ENCODE results near the gene SMYD3.

SMYD3 gene

GRCh38 chr1:246147524-246148461 is 359.3 kb downstream of the SMYD3 start:
- DNase-seq (ENCODE audit: low read depth in 2 of 2), result no peak

DNA sequence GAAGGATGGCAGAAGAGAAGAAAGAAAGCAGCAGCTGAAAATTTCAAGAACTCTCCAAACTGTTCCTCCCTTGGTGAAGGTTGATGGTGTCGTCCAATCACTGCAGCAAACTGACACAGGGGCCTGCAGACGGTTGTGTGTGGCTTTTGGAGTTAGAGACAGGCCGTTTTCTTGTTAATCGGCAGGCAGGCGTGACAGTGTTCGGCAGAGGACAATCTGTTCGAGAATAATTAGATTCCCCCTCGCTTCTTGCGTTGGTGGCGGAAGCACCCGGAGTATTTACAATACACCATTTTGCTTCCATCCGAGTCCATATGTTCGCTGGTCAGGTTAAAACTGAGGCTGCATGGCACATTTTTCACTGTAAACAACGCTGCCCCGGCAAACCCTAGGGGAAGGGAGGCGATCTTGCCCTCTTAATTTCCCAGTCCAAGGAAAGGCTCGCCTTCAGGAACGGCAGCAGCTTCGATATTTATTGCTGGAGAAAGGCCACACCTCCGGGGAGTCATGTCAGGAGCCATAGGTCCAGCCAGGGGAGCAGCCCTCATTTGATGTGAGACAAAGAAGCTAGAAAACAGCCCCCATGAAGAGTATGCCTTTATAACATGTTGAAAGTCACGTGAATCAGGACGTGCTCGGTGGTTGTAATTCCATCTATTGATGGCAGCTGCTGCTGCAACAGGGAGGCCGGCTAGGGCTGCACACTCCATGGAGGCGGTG is 360.1 kb downstream of the SMYD3 start:
- no peak for DNase-seq (ENCODE audit: low read depth in 2 of 2)

GRCh38 chr1:246145900-246146299 is 361.2 kb downstream of the SMYD3 start:
- no peak for DNase-seq (ENCODE audit: low read depth in 2 of 2)

- DNase-seq (ENCODE audit: low read depth in 2 of 2), result no peak
Observed at GRCh38 chr1:246144931-246145330, 362.1 kb downstream of the SMYD3 start.

DNA sequence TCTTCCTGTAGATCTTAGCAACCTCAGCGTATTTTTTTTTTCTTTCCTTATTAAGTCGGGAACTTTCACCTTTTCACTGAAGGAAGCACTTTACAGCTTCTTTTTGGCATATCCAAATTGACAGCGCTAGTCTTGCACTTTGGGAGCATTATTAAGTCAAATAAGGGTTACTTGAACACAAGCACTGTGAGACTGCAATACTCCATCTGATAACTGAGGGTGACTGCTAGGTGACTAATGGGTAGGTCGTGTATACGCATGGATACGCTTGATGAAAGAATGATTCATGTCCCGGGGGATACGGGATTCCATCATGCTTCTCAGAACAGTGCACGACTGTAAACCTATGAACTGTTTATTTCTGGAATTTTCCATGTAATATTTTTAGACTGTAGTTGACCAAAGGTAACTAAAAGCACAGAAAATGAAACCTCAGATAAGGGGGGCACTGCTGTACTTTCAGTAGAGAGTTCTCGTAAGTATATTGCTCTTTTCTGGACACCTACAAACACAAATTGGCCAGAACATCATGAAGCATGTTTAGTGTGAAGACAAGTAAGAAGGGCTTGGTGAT is 364.7 kb downstream of the SMYD3 start:
- DNase-seq (ENCODE audit: low read depth in 2 of 2), result no peak

DNA sequence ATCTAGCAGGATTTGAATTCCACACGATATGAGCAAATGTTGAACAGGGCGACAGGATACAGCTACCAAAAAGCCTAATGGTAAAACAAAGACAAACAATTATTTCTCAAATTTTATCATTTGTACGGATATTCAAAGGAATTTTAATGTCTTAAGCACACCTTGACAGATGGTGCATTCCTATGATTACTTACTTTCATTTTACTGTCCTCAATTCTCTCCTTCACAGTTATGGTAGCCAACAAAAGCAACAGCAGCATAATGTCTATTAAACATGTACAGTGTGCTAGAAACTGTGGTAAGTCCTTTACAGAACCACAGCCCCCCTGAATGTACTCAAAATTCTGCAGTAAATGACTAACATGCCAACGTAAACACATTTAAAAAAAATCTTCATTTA is 365.8 kb downstream of the SMYD3 start:
- DNase-seq (ENCODE audit: low read depth in 2 of 2), result no peak

DNA sequence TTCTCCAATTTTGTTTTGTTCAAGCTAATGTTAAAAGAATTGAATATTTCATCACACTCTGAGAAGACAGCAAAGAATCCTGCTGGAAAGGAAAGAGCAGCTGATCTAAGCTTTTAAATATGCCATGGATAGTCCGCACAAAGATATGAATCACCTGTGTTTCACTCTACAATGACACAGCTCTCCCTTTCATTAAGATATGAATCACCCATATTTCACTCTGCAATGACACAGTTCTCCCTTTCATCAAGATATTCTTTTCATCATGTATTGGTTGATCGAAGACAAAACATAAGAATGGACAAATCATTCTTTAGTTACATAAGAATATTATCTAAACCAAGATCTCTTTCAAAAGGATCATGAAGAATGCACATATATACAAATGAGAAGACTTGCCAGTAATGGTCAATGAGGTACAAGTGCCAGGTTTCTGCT is 367.3 kb downstream of the SMYD3 start:
- no peak for DNase-seq (ENCODE audit: low read depth in 2 of 2)

GRCh38 chr1:246138781-246139180 is 368.3 kb downstream of the SMYD3 start:
- no peak for DNase-seq (ENCODE audit: low read depth in 2 of 2)

DNA sequence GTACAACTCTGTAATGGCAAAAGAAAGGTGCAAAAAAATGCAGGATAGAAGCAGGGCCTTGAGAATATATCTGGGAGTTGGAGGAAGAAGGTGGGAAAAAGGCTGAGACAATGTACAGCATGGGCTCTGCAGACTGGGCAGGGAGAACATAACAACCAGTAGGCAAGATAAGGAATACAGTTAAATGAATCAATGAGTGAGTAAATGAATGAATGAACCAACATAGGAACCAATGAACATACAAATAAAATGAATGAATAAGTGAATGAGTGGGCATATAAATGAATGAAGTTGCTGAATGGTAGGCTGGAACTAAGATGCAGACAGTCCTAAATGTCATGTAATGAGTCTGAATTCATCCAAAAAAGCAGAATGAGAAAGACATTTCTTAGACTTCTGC is 370.6 kb downstream of the SMYD3 start:
- no peak for DNase-seq (ENCODE audit: low read depth in 2 of 2)

DNA sequence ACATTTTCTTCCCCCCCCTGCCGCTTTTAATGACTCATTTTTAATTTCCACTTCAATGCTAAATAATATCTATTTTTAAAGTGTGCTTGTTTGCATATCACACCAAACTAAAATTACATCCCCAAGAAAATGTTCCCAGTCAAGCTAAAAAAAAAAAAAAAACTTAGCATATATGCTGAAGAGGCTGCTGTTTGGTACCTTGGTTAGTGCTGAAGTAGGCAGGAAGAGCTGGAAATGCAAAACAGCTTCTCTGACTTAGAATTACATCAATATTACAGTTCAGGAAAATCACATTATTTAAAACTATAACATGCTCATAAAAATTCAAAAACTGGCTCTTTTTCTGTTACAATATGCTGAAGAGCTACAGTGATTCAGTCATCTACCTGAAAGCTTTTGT is 372.3 kb downstream of the SMYD3 start:
- no peak for DNase-seq (ENCODE audit: low read depth in 2 of 2)

GRCh38 chr1:246131095-246131494 is 376.0 kb downstream of the SMYD3 start:
- no peak for DNase-seq (ENCODE audit: low read depth in 2 of 2)

- no peak for DNase-seq (ENCODE audit: low read depth in 2 of 2)
Observed at GRCh38 chr1:246128494-246129069, 378.5 kb downstream of the SMYD3 start.

- DNase-seq (ENCODE audit: low read depth in 2 of 2), result no peak
Observed at GRCh38 chr1:246126580-246126979, 380.5 kb downstream of the SMYD3 start.

GRCh38 chr1:246122071-246122470 is 385.0 kb downstream of the SMYD3 start:
- DNase-seq (ENCODE audit: low read depth in 2 of 2), result no peak

DNA sequence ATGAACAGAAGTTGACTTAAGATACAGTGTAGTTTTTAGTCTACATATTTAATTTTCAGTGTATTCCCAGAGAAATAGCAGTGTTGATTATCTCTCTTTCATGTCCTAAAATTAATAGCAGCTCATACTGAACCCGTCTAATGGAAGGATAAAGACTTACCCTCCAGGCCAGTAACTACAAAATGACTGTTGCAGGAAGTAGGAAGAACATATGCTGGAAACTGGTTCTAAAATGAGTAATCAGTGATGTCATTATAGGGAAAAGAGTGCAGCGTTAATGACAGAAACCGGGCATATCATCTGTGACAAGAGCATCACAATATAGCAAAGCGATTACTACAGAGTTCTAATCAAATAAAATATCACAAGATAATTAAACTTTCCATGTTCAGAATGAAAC is 385.5 kb downstream of the SMYD3 start:
- no peak for DNase-seq (ENCODE audit: low read depth in 2 of 2)

- DNase-seq (ENCODE audit: low read depth in 2 of 2), result peak in 1 of 2 donors; percentile 2
Observed at GRCh38 chr1:246117066-246117791, 389.9 kb downstream of the SMYD3 start.

DNA sequence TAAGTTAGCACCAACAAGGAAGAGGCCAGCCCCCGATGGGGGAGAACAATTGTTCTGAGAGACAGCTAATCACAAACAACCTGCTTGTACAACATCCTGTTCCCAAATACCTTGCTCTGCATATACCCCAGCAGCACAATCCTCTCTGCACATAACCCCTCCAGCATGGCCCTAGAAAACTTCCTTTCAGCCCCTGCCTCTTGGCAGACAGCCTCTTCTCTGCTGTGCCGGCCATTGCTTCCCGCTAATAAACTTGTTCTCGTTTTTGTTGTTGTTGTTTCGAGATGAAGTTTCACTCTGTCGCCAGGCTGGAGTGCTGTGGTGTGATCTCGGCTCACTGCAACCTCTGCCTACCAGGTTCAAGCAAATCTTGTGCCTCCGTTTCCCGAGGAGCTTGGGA is 392.7 kb downstream of the SMYD3 start:
- no peak for DNase-seq (ENCODE audit: low read depth in 2 of 2)

- no peak for DNase-seq (ENCODE audit: low read depth in 2 of 2)
Observed at GRCh38 chr1:246113555-246114095, 393.5 kb downstream of the SMYD3 start.

DNA sequence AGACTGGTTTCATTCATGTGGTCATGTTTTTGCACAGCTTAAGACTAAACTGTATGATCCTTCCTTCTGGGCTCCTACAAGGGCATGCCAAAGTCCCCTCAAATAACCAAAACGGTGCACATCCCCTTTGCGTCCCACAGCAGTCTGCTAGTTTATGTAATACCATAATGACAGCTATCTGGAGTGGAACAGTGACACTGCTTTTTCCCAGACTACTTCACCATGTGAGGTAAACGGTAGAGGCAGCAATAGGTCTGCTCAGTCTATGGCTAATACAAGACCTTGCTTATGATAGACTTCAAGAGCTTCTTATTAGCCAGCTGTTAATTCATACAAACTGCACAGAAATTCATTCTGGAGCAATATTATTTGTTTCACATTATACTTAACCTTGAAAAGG is 395.5 kb downstream of the SMYD3 start:
- DNase-seq (ENCODE audit: low read depth in 2 of 2), result no peak

GRCh38 chr1:246110343-246111219 is 396.5 kb downstream of the SMYD3 start:
- no peak for DNase-seq (ENCODE audit: low read depth in 2 of 2)
